ENCODE data around the gene DOCK8.

DNA sequence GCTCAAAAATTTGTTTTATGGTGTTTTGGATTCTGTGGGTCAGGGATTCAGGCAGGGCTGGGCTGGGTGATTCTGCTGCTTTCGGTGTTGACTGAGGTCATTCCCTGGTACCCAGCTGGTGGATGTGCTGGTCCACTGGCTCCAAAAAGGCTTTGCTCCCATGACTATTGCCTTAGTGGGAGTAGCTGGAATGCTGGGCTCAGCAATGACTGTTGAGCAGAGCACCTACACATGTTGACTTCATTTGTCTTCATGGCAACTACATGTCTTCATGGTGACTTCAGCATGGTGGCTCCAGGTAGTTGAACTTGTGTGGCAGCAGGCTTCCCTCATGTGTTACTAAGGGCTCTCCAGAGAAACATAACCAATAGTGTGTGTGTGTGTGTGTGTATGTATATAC lies 297.2 kb downstream of the DOCK8 start:
- TF ChIP-seq, protein P1, sequence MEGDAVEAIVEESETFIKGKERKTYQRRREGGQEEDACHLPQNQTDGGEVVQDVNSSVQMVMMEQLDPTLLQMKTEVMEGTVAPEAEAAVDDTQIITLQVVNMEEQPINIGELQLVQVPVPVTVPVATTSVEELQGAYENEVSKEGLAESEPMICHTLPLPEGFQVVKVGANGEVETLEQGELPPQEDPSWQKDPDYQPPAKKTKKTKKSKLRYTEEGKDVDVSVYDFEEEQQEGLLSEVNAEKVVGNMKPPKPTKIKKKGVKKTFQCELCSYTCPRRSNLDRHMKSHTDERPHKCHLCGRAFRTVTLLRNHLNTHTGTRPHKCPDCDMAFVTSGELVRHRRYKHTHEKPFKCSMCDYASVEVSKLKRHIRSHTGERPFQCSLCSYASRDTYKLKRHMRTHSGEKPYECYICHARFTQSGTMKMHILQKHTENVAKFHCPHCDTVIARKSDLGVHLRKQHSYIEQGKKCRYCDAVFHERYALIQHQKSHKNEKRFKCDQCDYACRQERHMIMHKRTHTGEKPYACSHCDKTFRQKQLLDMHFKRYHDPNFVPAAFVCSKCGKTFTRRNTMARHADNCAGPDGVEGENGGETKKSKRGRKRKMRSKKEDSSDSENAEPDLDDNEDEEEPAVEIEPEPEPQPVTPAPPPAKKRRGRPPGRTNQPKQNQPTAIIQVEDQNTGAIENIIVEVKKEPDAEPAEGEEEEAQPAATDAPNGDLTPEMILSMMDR (optimal IDR thresholded peaks at IDR 0.05 in 1 of 3, IDR thresholded peaks at IDR 0.05 in 1 of 3, conservative IDR thresholded peaks at IDR 0.05 in 1 of 3; ENCODE audit: extremely low read depth in 1 of 3, insufficient read depth in 2 of 3, low read length in 3 of 3) = no peak
- no peak for TF ChIP-seq EZH2 (IDR thresholded peaks at IDR 0.05; ENCODE audit: low read length)
